ENCODE results near the gene CCR2.
A peak's percentile ranks its signal among the peaks of the same experiment; 100 is the strongest.

The CCR2 gene

GRCh38 chr3:46406788-46407611 lies 53.1 kb downstream of the CCR2 start, which contains the start of the genes CCR5AS and CCRL2:
Gene CCR5AS (minus strand): TSS chr3:46407066.
Gene CCRL2 (plus strand): TSS chr3:46407259. CDS start chr3:46408080, 821 bp downstream.
- DNase-seq, result peak; percentile 70

GRCh38 chr3:46407970-46408369 lies 54.1 kb downstream of the CCR2 start:
- no peak for DNase-seq

- no peak for DNase-seq
These were observed 54.9 kb downstream of the CCR2 start for GRCh38 chr3:46408853-46409252.

- DNase-seq, result no peak
These were observed 56.0 kb downstream of the CCR2 start for GRCh38 chr3:46409739-46410489.

Measured in MV-4-11 (cell line).